HEK293 (cell line): ENCODE measurements around the gene GABBR2.

Source experiments
- CTCF ChIA-PET: fragments of 350-600 bp; formaldehyde crosslinking; extraction: SDS; loops from one replicate; lab custom pipeline; 2021; ENCODE audit warnings: antibody characterized with exemption; lab: Yijun Ruan, JAX
- POLR2A ChIA-PET: fragments of 300-600 bp; formaldehyde crosslinking; extraction: SDS; loops from one replicate; lab custom pipeline; 2020; ENCODE audit warnings: antibody characterized with exemption, inconsistent platforms; lab: Yijun Ruan, JAX
- H3K27ac ChIP-seq: fragments of 200-500 bp; sonication (Bioruptor generic); 2 replicates; pipeline ENCODE4 v1.5.1; 2014; ENCODE audit warnings: low read depth, low read length, control low read depth, inconsistent platforms; ENCODE audit errors: extremely low read depth
- H3K36me3 ChIP-seq, 2 experiments: fragments of 200-500 bp in 1 of 2; sonication (Bioruptor generic) in 1 of 2; 1 replicate in 1 of 2; 2 replicates in 1 of 2; pipeline ENCODE4 v1.5.1; 2014 to 2017; ENCODE audit warnings: inconsistent platforms in 2 of 2, low read length in 2 of 2; ENCODE audit not compliant: control insufficient read depth in 2 of 2, insufficient read depth in 1 of 2
- H3K4me1 ChIP-seq: fragments of 200-500 bp; sonication (Bioruptor generic); 2 replicates; pipeline ENCODE4 v1.5.1; 2014; ENCODE audit warnings: mild to moderate bottlenecking, low read length, inconsistent platforms; ENCODE audit not compliant: control insufficient read depth, insufficient read depth
- H3K4me3 ChIP-seq: 2 replicates; pipeline ENCODE4 v1.5.1; 2011; ENCODE audit warnings: low read depth, mild to moderate bottlenecking, control low read depth, low read length, moderate library complexity
- H3K9me3 ChIP-seq: fragments of 200-500 bp; sonication (Bioruptor generic); 2 replicates; pipeline ENCODE4 v1.5.1; 2014; ENCODE audit warnings: low read depth, low read length, inconsistent platforms; ENCODE audit not compliant: control insufficient read depth, insufficient read depth
- AEBP2 ChIP-seq: fragments of 450-650 bp; formaldehyde crosslinking; IDR thresholded peaks from 2 replicates; pipeline ENCODE4 v1.5.1; 2016; ENCODE audit warnings: missing biosample characterization, missing genetic modification characterization, borderline replicate concordance
- ATF2 ChIP-seq: fragments of 450-650 bp; formaldehyde crosslinking; IDR thresholded peaks from 2 replicates; pipeline ENCODE4 v1.5.1; 2016; ENCODE audit warnings: missing biosample characterization, missing genetic modification characterization, low read depth
- BCL11A ChIP-seq: fragments of 450-650 bp; formaldehyde crosslinking; IDR thresholded peaks from 2 replicates; pipeline ENCODE4 v1.5.1; 2016; ENCODE audit warnings: low read depth, missing biosample characterization, missing genetic modification characterization
- KLF16 ChIP-seq: fragments of 450-650 bp; formaldehyde crosslinking; IDR thresholded peaks from 2 replicates; pipeline ENCODE4 v1.5.1; 2017; ENCODE audit warnings: missing biosample characterization, missing genetic modification characterization
- KLF7 ChIP-seq: fragments of 450-650 bp; formaldehyde crosslinking; IDR thresholded peaks from 2 replicates; pipeline ENCODE4 v1.5.1; 2016; ENCODE audit warnings: missing biosample characterization, missing genetic modification characterization, borderline replicate concordance
- SCRT1 ChIP-seq: fragments of 450-650 bp; formaldehyde crosslinking; IDR thresholded peaks from 2 replicates; pipeline ENCODE4 v1.5.1; 2016; ENCODE audit warnings: missing biosample characterization, missing genetic modification characterization, borderline replicate concordance
- SETDB1 ChIP-seq: IDR thresholded peaks from one replicate; pipeline ENCODE4 v1.6.1; 2017; ENCODE audit warnings: mild to moderate bottlenecking, low read length, moderate library complexity, mixed read lengths; ENCODE audit not compliant: insufficient read length
- SP2 ChIP-seq: fragments of 450-650 bp; formaldehyde crosslinking; IDR thresholded peaks from 2 replicates; pipeline ENCODE4 v1.5.1; 2016; ENCODE audit warnings: missing biosample characterization, missing genetic modification characterization
- WT1 ChIP-seq: fragments of 450-650 bp; formaldehyde crosslinking; IDR thresholded peaks from 2 replicates; pipeline ENCODE4 v1.5.1; 2016; ENCODE audit warnings: missing biosample characterization, missing genetic modification characterization
- ZBTB1 ChIP-seq: fragments of 450-650 bp; formaldehyde crosslinking; IDR thresholded peaks from 2 replicates; pipeline ENCODE4 v1.5.1; 2016; ENCODE audit warnings: missing biosample characterization, missing genetic modification characterization
- ZFP3 ChIP-seq: fragments of 450-650 bp; formaldehyde crosslinking; IDR thresholded peaks from 2 replicates; pipeline ENCODE4 v1.5.1; 2016; ENCODE audit warnings: low read depth, missing biosample characterization, missing genetic modification characterization
- ZNF148 ChIP-seq: fragments of 450-650 bp; formaldehyde crosslinking; IDR thresholded peaks from 2 replicates; pipeline ENCODE4 v1.5.0; 2017; ENCODE audit warnings: missing biosample characterization, missing genetic modification characterization, borderline replicate concordance
- ZNF169 ChIP-seq: fragments of 450-650 bp; formaldehyde crosslinking; IDR thresholded peaks from 2 replicates; pipeline ENCODE4 v1.5.1; 2016; ENCODE audit warnings: missing biosample characterization, missing genetic modification characterization
- ZNF248 ChIP-seq: fragments of 450-650 bp; formaldehyde crosslinking; IDR thresholded peaks from 2 replicates; pipeline ENCODE4 v1.5.1; 2017; ENCODE audit warnings: missing biosample characterization, missing genetic modification characterization
- ZNF26 ChIP-seq: fragments of 450-650 bp; formaldehyde crosslinking; IDR thresholded peaks from 2 replicates; pipeline ENCODE4 v1.5.1; 2016; ENCODE audit warnings: missing biosample characterization, missing genetic modification characterization
- ZNF266 ChIP-seq: fragments of 450-650 bp; formaldehyde crosslinking; IDR thresholded peaks from 2 replicates; pipeline ENCODE4 v1.5.1; 2016; ENCODE audit warnings: missing biosample characterization, missing genetic modification characterization, low read depth
- ZNF366 ChIP-seq: fragments of 450-650 bp; formaldehyde crosslinking; conservative IDR thresholded peaks from 2 replicates; pipeline ENCODE4 v1.5.1; 2016; ENCODE audit warnings: missing biosample characterization, missing genetic modification characterization
- ZNF585B ChIP-seq: fragments of 450-650 bp; formaldehyde crosslinking; IDR thresholded peaks from 2 replicates; pipeline ENCODE4 v1.5.1; 2016; ENCODE audit warnings: missing biosample characterization, missing genetic modification characterization
- ZSCAN30 ChIP-seq: fragments of 450-650 bp; IDR thresholded peaks from 2 replicates; pipeline ENCODE4 v1.5.1; 2018; ENCODE audit warnings: missing biosample characterization, mild to moderate bottlenecking, missing genetic modification characterization, moderate library complexity
- ZSCAN4 ChIP-seq: fragments of 450-650 bp; formaldehyde crosslinking; IDR thresholded peaks from 2 replicates; pipeline ENCODE4 v1.5.1; 2017; ENCODE audit warnings: missing biosample characterization, missing genetic modification characterization

Gene GABBR2

GRCh38 chr9:98396236-98396635, 312.5 kb downstream of the GABBR2 start (continued):
- TF ChIP-seq SCRT1 (tag by site-specific recombination) (no peak), WT1 (tag by site-specific recombination) (no peak), AEBP2 (tag by site-specific recombination) (no peak), SETDB1 (no peak), ZNF169 (no peak)
- TF ChIP-seq, all 188 proteins: peak for 0

GRCh38 chr9:98391867-98392266, 316.9 kb downstream of the GABBR2 start:
- no peaks in the 10 kb centered on the region for H3K9me3 ChIP-seq
- TF ChIP-seq ZSCAN30 (tag by site-specific recombination) (no peak), ZNF585B (no peak), SETDB1 (no peak), SP2 (tag by site-specific recombination) (no peak), ZFP3 (tag by site-specific recombination) (no peak), ZNF248 (tag by site-specific recombination) (no peak), ZNF366 (tag by site-specific recombination) (no peak), ZNF148 (no peak), ZBTB1 (tag by site-specific recombination) (no peak), KLF7 (tag by site-specific recombination) (no peak), BCL11A (tag by site-specific recombination) (no peak)
- H3K4me1 ChIP-seq, result no peaks in the 10 kb centered on the region
- H3K27ac ChIP-seq, result no peak overlapping the region
- no peak overlapping the region for H3K4me3 ChIP-seq
- no peaks in the 10 kb centered on the region for H3K36me3 ChIP-seq
- POLR2A ChIA-PET, result no interaction called here
- CTCF ChIA-PET, result interaction anchor here (1.0 kb wide), 1 partner anchor 10 kb away, joined by 3 read pairs; no protein-coding TSS in a partner anchor

GRCh38 chr9:98391406-98391805, 317.3 kb downstream of the GABBR2 start:
- POLR2A ChIA-PET, result no interaction called here
- H3K4me1 ChIP-seq, result no peaks in the 10 kb centered on the region
- H3K9me3 ChIP-seq, result no peaks in the 10 kb centered on the region
- H3K27ac ChIP-seq, result no peak overlapping the region
- TF ChIP-seq ZNF26 (tag by site-specific recombination) (no peak), KLF7 (tag by site-specific recombination) (no peak), ZNF266 (tag by site-specific recombination) (no peak), ZSCAN4 (tag by site-specific recombination) (no peak), KLF16 (no peak), ATF2 (no peak)
- TF ChIP-seq, all 188 proteins: peak for 0
- CTCF ChIA-PET, result interaction anchor here (1.0 kb wide), 1 partner anchor 9 kb away, joined by 3 read pairs; no protein-coding TSS in a partner anchor
- Histone ChIP-seq H3K4me3 (no peak overlapping the region), H3K36me3 (no peaks in the 10 kb centered on the region)
